Measurements from ENCODE around the gene MFSD11. TPM values are rescaled to one million over a fixed set of nuclear protein-coding genes. Genes with fewer than 3 reads are reported as not detected.
"Not testable (repeated sequence)": the region's sequence is repeated elsewhere in the genome, so short reads cannot be mapped to it uniquely, and the experiment has no call there.

Gene MFSD11
- polyA plus RNA-seq, 4 donors = 22.7 to 33.7 (median 28.0) TPM

- no peak for DNase-seq (ENCODE audit: low read depth in 4 of 4, low spot score in 2 of 4)
Observed at GRCh38 chr17:76707985-76708807, 29.7 kb upstream of the MFSD11 start.

GRCh38 chr17:76709077-76709950 is 28.6 kb upstream of the MFSD11 start:
- no peak for DNase-seq (ENCODE audit: low read depth in 4 of 4, low spot score in 2 of 4)

- DNase-seq (ENCODE audit: low read depth in 4 of 4, low spot score in 2 of 4) = not testable (repeated sequence)
Observed at GRCh38 chr17:76709951-76710862, 27.7 kb upstream of the MFSD11 start.

DNA sequence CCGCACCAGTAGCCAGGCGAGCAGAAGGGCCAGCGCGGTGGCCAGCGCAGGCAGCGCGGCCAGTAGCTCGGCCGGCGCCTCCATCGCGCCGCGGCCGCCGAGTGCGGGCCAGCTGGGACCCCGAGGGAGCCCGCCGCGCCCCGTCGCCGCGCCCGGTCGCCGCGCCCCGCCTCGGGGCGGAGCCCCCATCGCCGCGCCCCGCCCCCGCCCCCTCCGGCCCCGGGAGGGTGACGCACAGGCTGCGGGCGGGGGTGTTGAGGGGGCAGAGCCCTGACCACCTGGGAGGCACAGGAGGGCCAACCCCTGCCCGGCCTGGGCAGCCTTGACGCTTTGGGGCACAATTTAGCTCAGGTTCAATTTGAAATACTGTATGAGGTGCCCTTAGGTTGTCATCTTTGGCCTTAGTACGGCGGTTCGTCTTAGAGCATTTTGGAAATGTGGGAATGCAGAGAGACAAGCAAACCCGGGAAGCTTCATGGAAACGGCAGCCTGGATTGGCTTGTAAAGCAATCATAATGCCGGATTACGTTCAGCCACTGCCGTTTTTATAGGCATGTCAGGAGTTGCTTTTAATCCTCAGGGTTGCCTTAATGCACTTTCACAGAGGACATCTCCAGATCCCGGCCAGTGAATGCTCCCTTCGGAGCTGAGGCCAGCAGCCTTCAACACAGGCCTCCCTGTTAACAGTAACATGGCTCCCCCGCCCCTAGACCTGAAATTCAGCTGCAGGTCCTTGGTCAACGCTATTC is 26.9 kb upstream of the MFSD11 start, which contains the start of gene MXRA7:
Gene MXRA7, minus strand, starts transcription at position 103 of the 749 bp plus-strand sequence. Its CDS starts 19 bp downstream, at position 84.
- no peak for DNase-seq (ENCODE audit: low read depth in 4 of 4, low spot score in 2 of 4)

DNA sequence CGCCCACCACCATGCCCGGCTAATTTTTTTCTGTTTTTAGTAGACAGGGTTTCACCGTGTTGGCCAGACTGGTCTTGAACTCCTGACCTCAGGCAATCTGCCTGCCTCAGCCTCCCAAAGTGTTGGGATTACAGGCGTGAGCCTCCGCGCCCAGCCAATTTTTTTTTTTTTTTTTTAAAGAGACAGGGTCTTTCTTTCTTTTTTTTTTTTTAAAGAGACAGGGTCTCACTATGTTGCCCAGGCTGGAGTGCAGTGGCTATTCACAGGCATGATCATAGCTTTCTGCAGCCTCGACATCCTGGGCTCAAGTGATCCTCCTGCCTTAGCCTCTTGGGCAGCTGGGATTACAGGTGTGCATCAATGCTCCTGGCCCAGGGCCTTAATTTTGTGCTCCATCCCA is 25.6 kb upstream of the MFSD11 start:
- not testable (repeated sequence) for DNase-seq (ENCODE audit: low read depth in 4 of 4, low spot score in 2 of 4)

GRCh38 chr17:76713765-76714164 is 24.2 kb upstream of the MFSD11 start:
- no peak for DNase-seq (ENCODE audit: low read depth in 4 of 4, low spot score in 2 of 4)

DNA sequence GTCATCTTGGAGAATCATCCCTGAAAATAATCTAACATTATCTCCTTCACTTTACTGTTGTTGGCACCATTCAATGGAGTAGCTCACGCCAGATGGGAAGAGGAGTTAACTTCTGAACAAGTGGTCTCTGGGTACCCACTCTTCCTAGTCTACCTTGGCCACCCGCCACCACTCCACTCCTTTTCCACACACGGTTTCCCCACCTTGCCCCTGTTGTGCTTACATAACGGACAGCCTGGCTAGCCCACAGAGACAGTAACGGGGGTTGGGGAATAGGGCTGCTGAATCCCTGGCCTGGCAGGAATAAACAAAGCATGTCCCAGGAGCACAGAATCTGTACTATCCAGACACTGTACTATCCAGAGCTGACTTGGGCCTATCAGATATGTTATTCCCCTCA is 23.6 kb upstream of the MFSD11 start:
- no peak for DNase-seq (ENCODE audit: low read depth in 4 of 4, low spot score in 2 of 4)

DNA sequence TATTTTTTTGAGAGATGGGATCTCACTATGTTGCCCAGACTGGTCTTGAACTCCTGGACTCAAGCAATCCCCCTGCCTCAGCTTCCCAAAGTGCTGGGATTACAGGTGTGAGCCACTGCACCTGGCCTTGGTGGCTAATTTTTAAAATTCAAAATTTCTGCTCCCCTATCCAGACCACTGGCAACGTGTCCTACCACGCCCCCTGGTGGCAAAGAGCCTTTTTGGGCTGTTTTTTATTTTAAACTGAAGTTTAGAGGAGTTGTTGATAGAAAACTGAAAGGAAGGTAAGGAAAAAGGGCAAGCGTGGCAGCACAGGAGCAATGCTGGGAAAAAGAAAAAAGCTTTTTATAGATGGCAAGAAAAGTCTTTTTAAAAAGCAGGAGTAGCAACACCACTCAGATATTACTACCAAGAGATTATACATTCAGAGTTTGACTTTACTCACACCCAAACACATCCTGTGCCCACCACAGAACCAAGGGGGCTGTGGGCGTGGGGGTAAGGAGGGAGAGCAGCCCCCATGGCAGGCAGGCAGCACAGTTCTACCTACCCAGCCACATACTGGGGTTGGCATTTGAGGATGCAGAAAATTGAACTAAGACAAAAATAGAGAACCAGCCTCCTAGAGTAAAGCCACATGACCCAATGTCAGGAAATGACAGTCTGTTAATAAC is 23.0 kb upstream of the MFSD11 start:
- no peak for DNase-seq (ENCODE audit: low read depth in 4 of 4, low spot score in 2 of 4)

DNA sequence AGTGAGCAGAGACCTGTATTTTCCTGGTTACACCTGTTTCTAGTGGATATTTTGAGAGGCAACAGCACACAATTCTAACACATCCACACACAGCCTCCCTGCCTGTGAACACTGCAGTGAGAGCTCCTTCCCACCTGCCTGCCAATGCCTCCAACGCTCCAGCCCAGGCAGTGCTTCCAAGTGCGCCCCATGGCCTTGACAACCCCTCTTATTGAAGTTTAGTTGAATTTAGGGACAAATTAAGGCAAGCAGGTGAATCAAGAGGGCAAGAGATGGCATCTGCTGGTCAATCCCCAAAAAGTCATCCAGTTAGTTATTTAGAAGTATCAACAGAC is 22.5 kb upstream of the MFSD11 start:
- DNase-seq (ENCODE audit: low read depth in 4 of 4, low spot score in 2 of 4) = no peak

- no peak for DNase-seq (ENCODE audit: low read depth in 4 of 4, low spot score in 2 of 4)
Observed at GRCh38 chr17:76716146-76716838, 21.6 kb upstream of the MFSD11 start.

DNA sequence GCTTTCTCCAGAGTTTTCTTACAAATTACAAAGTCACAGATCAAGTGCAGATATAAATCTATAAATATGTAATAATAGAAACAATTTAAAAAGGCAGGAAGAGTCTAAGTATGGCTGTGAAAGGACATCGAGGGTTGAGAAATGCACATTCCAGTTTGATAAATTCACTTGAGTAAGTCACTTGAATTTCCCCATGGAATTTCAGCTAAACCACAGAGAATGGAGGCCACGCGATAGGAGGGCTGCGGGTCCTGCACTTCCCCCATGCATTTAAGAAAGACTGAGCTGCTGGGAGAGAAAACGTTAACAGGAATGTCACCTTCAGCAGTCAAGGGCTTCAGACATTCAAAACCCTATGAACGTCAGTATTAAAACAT is 21.1 kb upstream of the MFSD11 start:
- no peak for DNase-seq (ENCODE audit: low read depth in 4 of 4, low spot score in 2 of 4)

DNA sequence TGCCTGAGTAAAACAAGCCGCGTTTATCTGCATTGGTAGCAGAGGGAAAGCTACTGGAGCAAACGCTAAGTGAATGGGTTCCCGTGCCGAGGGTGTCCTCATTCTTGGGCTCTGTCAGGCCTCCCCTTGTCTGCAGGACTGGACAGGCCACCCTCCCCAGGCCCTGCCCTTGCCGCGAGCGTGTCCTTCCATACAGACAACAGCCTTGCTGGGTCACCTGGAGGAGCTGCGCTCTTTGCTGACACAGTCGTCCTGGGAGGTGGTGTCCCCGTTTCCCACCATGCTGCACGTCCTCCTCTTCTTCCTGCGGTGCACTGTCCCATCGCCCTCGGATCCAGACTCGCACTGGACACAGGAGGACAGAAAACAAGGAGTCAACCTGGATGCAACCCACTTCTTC is 19.4 kb upstream of the MFSD11 start:
- no peak for DNase-seq (ENCODE audit: low read depth in 4 of 4, low spot score in 2 of 4)

GRCh38 chr17:76720211-76720610 is 17.7 kb upstream of the MFSD11 start:
- no peak for DNase-seq (ENCODE audit: low read depth in 4 of 4, low spot score in 2 of 4)

DNA sequence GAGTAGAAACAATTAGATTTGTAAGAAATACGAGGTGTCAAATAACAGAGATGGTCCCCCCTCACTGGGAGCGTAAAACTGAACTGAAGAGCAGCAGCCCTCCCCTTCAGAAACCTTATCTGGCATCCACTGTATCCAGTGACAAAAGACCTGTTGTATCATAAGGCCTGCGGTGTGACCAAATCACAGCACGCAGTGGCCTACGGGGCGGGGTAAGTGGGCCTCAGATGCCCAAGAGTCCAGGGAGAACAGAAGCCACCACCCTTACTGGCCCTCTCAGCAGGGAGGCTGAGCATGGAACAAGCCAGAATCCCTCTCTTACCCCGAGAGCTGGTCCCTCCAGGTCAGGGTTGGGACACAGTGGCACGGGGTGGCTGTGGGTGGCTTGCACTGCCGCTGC is 17.0 kb upstream of the MFSD11 start:
- no peak for DNase-seq (ENCODE audit: low read depth in 4 of 4, low spot score in 2 of 4)

DNA sequence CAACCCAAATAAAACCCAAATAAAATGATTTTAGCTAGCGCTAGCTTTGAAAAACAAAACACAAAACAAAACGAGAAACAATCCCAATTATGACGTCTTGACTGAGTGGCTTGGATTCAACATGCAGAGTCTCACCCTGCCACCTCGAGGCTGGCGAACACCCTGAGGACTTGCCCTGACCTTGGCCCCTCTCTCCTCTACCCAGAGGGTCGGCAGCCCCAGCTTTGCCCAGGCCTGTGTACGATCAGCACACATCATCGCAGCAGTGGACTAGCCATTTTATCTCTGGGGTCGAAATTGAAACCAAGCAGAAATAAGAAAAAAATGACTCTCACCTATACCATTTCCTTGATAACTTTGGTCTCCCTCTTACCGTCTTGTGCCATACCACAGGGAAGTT is 16.5 kb upstream of the MFSD11 start:
- no peak for DNase-seq (ENCODE audit: low read depth in 4 of 4, low spot score in 2 of 4)

DNA sequence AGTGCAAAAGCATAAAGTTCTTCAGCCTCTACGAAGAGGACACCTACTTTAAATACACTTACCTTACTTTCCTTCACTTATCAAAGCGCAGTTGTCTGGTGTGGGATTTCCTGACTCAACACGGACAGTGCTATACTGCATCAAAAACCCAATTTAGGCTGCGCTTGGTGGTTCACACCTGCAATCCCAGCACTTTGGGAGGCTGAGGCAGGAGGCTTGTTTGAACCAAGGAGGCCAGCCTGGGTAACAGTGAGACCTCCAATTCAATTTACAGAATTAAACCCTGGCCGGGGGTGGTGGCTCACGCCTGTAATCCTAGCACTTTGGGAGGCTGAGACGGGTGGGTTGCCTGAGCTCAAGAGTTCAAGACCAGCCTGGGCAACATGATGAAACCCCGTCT is 15.6 kb upstream of the MFSD11 start:
- no peak for DNase-seq (ENCODE audit: low read depth in 4 of 4, low spot score in 2 of 4)

GRCh38 chr17:76722977-76723376 is 14.9 kb upstream of the MFSD11 start:
- not testable (repeated sequence) for DNase-seq (ENCODE audit: low read depth in 4 of 4, low spot score in 2 of 4)

GRCh38 chr17:76723812-76724211 is 14.1 kb upstream of the MFSD11 start:
- no peak for DNase-seq (ENCODE audit: low read depth in 4 of 4, low spot score in 2 of 4)

Measured in left renal cortex interstitium (tissue), 4 donors.